Gastroesophageal sphincter (tissue), 4 donors: ENCODE results near the gene ZNF771. TPM values are rescaled to one million over a fixed set of nuclear protein-coding genes. Genes with fewer than 3 reads are reported as not detected.

ENCODE experiments used
- ATAC-seq: fragments of 150-250 bp; one replicate; pipeline ENCODE4 v1.9.1; 2016; ENCODE audit warnings: mild to moderate bottlenecking, moderate library complexity
- H3K27ac ChIP-seq, 4 donors: fragments of 200-600 bp; sonication (generic) in 3 of 4; 1 replicate in 3 of 4; 2 replicates in 1 of 4; pipeline ENCODE4 v1.5.1; 2016 to 2019
- H3K27me3 ChIP-seq: fragments of 200-600 bp; sonication (generic); one replicate; pipeline ENCODE4 v1.5.1; 2019
- H3K36me3 ChIP-seq, 2 donors: fragments of 200-600 bp; sonication (generic); one replicate each; pipeline ENCODE4 v1.5.1; 2019; ENCODE audit warnings: control low read depth in 1 of 2
- H3K4me1 ChIP-seq, 3 donors: fragments of 200-600 bp; sonication (generic); 1 replicate in 2 of 3; 2 replicates in 1 of 3; pipeline ENCODE4 v1.5.1; 2016 to 2019; ENCODE audit warnings: control low read depth in 2 of 3
- H3K4me3 ChIP-seq, 2 donors: fragments of 200-600 bp; sonication (generic); one replicate each; pipeline ENCODE4 v1.5.1; 2019; ENCODE audit warnings: mild to moderate bottlenecking in 1 of 2, moderate library complexity in 1 of 2
- H3K9me3 ChIP-seq, 3 donors: fragments of 200-600 bp; sonication (generic); one replicate each; pipeline ENCODE4 v1.5.1; 2017 to 2019; ENCODE audit warnings: control low read depth in 2 of 3
- EP300 ChIP-seq: sonication (generic); formaldehyde crosslinking; IDR thresholded peaks from one replicate; pipeline ENCODE4 v1.6.1; 2017; ENCODE audit warnings: antibody characterized with exemption, mild to moderate bottlenecking
- POLR2A ChIP-seq, 2 donors: fragments of 450-650 bp; IDR thresholded peaks; one replicate each; pipeline ENCODE4 v1.6.1; 2017; ENCODE audit warnings: antibody characterized with exemption in 2 of 2, mild to moderate bottlenecking in 2 of 2, moderate library complexity in 1 of 2
- POLR2AphosphoS5 ChIP-seq: sonication (generic); formaldehyde crosslinking; IDR thresholded peaks from one replicate; pipeline ENCODE4 v1.6.1; 2017; ENCODE audit warnings: antibody characterized with exemption
- WGBS, 2 donors: methylation state at CpG; one replicate each; pipeline ENCODE4 v1.1.5; 2018; ENCODE audit warnings: low coverage in 1 of 2; 5-methylcytosine and 5-hydroxymethylcytosine counted together
- total RNA-seq, 4 donors: library from RNA; depleted of rRNA; stranded (reverse); fragments of >200 nt; gene quantifications; one replicate each; pipeline ENCODE4 v1.1.0, GENCODE V29; 2016
- TF ChIP-seq, protein P1 (sequence below), 4 experiments: fragments of 200-600 bp in 2 of 4; fragments of 450-650 bp in 2 of 4; sonication (generic) in 1 of 4; IDR thresholded peaks; one replicate each; pipeline ENCODE4 v1.5.1; 2017 to 2019; ENCODE audit warnings: antibody characterized with exemption in 4 of 4, mild to moderate bottlenecking in 2 of 4, moderate library complexity in 2 of 4

The ZNF771 gene
- total RNA-seq, result 10 to 100 TPM; 17.6 to 29.3 (median 19.5) TPM

DNA sequence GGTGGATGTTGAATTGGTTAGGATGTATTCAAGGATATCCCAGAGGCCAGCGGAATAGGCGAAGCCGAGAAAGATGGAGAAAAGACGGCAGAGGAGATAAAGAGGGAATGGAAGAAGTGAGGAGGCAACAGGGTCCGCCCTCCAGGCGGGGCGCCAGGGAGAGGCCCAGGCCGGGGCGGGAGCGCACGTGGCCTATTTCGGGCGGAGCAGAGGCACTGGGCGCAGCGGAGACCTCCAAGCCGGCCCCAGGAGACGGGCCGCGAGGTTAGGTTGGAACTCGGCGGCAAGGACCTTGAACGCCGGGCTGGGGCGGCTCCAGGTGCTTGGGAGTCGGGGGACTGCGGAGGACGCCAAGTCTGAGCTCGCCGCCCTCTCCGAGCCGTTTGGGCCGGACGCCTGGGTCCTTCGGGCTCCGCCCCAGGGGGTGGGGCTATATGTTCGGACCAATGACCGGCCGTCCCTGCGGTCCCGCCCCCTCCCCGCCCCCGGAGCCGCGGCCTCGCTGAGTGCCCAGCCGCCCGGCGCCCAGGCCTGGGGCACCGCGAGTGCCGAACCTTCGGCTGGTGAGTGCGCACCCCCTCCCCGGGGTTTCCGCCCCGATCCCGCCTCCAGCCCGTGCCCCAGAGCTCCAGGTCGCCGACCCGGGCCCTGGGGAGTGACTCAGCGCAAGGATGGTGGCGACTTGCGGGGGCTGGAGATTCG is at the start of gene ZNF771:
Gene ZNF771, plus strand, starts transcription at position 505 of the 702 bp plus-strand sequence. CDS start 448 bp downstream, outside the sequence.
- TF ChIP-seq POLR2A (IDR thresholded peaks at IDR 0.05), result peak; percentile 67 to 72
- TF ChIP-seq EP300, result no peak
- peak; percentile 67 for TF ChIP-seq POLR2AphosphoS5
- TF ChIP-seq, protein P1, sequence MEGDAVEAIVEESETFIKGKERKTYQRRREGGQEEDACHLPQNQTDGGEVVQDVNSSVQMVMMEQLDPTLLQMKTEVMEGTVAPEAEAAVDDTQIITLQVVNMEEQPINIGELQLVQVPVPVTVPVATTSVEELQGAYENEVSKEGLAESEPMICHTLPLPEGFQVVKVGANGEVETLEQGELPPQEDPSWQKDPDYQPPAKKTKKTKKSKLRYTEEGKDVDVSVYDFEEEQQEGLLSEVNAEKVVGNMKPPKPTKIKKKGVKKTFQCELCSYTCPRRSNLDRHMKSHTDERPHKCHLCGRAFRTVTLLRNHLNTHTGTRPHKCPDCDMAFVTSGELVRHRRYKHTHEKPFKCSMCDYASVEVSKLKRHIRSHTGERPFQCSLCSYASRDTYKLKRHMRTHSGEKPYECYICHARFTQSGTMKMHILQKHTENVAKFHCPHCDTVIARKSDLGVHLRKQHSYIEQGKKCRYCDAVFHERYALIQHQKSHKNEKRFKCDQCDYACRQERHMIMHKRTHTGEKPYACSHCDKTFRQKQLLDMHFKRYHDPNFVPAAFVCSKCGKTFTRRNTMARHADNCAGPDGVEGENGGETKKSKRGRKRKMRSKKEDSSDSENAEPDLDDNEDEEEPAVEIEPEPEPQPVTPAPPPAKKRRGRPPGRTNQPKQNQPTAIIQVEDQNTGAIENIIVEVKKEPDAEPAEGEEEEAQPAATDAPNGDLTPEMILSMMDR (IDR thresholded peaks at IDR 0.05), result peak in 1 of 4 experiments; percentile 12

DNA sequence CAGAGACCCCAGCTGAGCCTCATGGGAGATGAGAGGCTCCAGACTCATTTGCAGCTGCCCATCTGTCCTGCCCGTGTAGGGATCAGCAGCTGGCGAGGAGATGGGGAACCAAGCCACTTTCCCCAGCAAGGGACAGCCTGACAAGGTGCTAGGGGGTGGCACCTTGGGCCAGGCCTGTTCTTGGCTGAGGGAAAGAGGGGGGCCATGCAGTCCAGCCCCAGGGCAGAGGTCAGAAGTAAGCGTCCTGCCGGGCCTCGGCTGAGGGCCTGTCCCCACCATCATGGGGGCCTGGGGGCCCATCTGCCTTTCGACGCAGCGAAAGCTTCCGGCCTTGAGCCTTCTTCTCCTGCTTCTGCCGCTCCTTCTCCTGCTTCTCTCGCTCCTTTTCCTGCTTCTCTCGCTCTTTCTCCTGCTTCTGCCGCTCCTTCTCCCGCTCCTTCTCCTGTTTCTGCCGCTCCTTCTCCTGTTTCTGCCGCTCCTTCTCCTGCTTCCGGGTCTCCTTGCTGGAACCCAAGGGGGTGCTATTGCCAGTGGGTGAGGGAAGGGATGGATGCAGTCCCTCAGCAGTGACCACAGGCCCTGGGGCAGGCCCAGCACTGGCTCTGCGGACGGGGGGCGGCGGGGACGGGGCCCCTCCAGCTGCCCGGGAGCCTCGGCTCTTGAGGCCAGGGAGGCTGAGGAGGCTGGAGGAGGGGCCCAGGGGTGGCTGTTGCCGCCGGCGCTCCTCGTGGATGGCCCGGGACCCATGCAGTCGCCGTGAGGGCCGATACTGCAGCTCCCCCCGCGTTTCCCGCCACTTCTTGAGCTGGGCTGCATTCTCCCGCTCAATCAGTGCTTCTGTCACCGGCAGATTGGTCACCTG is 49.5 kb upstream of the ZNF771 start:
- TF ChIP-seq POLR2A (IDR thresholded peaks at IDR 0.05) (no peak), POLR2AphosphoS5 (no peak), EP300 (no peak)
- TF ChIP-seq, protein P1 (IDR thresholded peaks at IDR 0.05), result no peak
- H3K27me3 ChIP-seq, result no peaks in the 10 kb centered on the region
- H3K27ac ChIP-seq, result peak overlapping the region in 1 of 4 donors; percentile 94
- peaks cover 0 to 76% of the 10 kb centered on the region in 2 donors for H3K36me3 ChIP-seq
- H3K9me3 ChIP-seq, result no peaks in the 10 kb centered on the region
- WGBS, 2 donors, result 60 to 64% methylated on average over 1 to 10 of the region's 37 CpGs
- no peak overlapping the region for H3K4me3 ChIP-seq
- peaks cover 0 to 34% (median 25%) of the 10 kb centered on the region in 3 donors for H3K4me1 ChIP-seq
- ATAC-seq, result no peak

More for the DNA sequence above, at the start of gene ZNF771:
- H3K9me3 ChIP-seq, result no peaks in the 10 kb centered on the region
- WGBS, 2 donors, result 0% methylated on average over 21 to 32 of the region's 65 CpGs
- peak within 1 kb of the TSS; percentile 87 to 98 (median 90) for H3K27ac ChIP-seq
- ATAC-seq, result peak; percentile 98
- H3K4me1 ChIP-seq, result peaks cover 0 to 39% (median 14%) of the 10 kb centered on the region in 3 donors
- peak within 1 kb of the TSS; percentile 67 to 82 for H3K4me3 ChIP-seq
- H3K27me3 ChIP-seq, result no peaks in the 10 kb centered on the region
- H3K36me3 ChIP-seq, result peaks cover 0 to 11% of the 10 kb centered on the region in 2 donors

- H3K9me3 ChIP-seq, result no peaks in the 10 kb centered on the region
- no peaks in the 10 kb centered on the region for H3K27me3 ChIP-seq
- no peak overlapping the region for H3K27ac ChIP-seq
- no peak for ATAC-seq
- H3K4me1 ChIP-seq, result peaks cover 0 to 28% (median 21%) of the 10 kb centered on the region in 3 donors
- 87% methylated on average over 9 of the region's 9 CpGs; no CpG with 5 or more reads in 1 of the 2 donors for WGBS, 2 donors
- peaks cover 0 to 76% of the 10 kb centered on the region in 2 donors for H3K36me3 ChIP-seq
- H3K4me3 ChIP-seq, result no peak overlapping the region
- TF ChIP-seq EP300, result no peak
- TF ChIP-seq, protein P1 (IDR thresholded peaks at IDR 0.05), result no peak
- no peak for TF ChIP-seq POLR2A (IDR thresholded peaks at IDR 0.05)
- no peak for TF ChIP-seq POLR2AphosphoS5
Observed at GRCh38 chr16:30358577-30358936, 48.8 kb upstream of the ZNF771 start.

- Histone ChIP-seq H3K27me3 (no peaks in the 10 kb centered on the region), H3K4me1 (peaks cover 0 to 22% (median 15%) of the 10 kb centered on the region in 3 donors), H3K4me3 (no peak overlapping the region), H3K36me3 (peaks cover 0 to 79% of the 10 kb centered on the region in 2 donors), H3K27ac (no peak overlapping the region), H3K9me3 (no peaks in the 10 kb centered on the region)
- TF ChIP-seq EP300 (no peak), POLR2AphosphoS5 (no peak), POLR2A (IDR thresholded peaks at IDR 0.05) (no peak)
- TF ChIP-seq, protein P1 (IDR thresholded peaks at IDR 0.05), result no peak
- ATAC-seq, result no peak
- WGBS, 2 donors, result 61% methylated on average over 5 of the region's 28 CpGs; no CpG with 5 or more reads in 1 of the 2 donors
Observed at GRCh38 chr16:30358990-30359870, 48.2 kb upstream of the ZNF771 start.
